Stomach (tissue), 9 donors: ENCODE results near the gene SERTAD2. TPM values are rescaled to one million over a fixed set of nuclear protein-coding genes. Genes with fewer than 3 reads are reported as not detected.

Experiments used
- DNase-seq, 2 donors: peaks; one replicate each; pipeline versions ENCODE4 v3.0.0 to v3.0.0-alpha.2; 2013 to 2019
- H3K27ac ChIP-seq, 5 donors: fragments of 200-600 bp in 4 of 5; sonication (generic) in 4 of 5; one replicate each; pipeline ENCODE4 v1.5.1; 2013 to 2019; ENCODE audit warnings: mild to moderate bottlenecking in 1 of 5, moderate library complexity in 1 of 5
- H3K27me3 ChIP-seq, 3 donors: fragments of 200-600 bp; sonication (generic); one replicate each; pipeline ENCODE4 v1.5.1; 2017 to 2019; ENCODE audit warnings: mixed run types in 1 of 3
- H3K36me3 ChIP-seq, 4 donors: fragments of 200-600 bp; sonication (generic); 1 replicate in 3 of 4; 2 replicates in 1 of 4; pipeline ENCODE4 v1.5.1; 2016 to 2019
- H3K4me1 ChIP-seq, 4 donors: fragments of 200-600 bp; sonication (generic); one replicate each; pipeline ENCODE4 v1.5.1; 2016 to 2019
- H3K4me3 ChIP-seq, 4 donors: fragments of 200-600 bp; sonication (generic) in 3 of 4; one replicate each; pipeline ENCODE4 v1.5.1; 2016 to 2019; ENCODE audit warnings: mild to moderate bottlenecking in 1 of 4
- H3K9me3 ChIP-seq, 4 donors: fragments of 200-600 bp; sonication (generic); one replicate each; pipeline ENCODE4 v1.5.1; 2016 to 2019
- CTCF ChIP-seq, 7 experiments: fragments of 450-650 bp in 4 of 7; fragments of 200-600 bp in 3 of 7; sonication (generic) in 3 of 7; IDR thresholded peaks; one replicate each; pipeline ENCODE4 v1.5.1; 2016 to 2019; ENCODE audit warnings: antibody characterized with exemption in 7 of 7, control low read depth in 2 of 7, mild to moderate bottlenecking in 1 of 7
- EP300 ChIP-seq: sonication (generic); formaldehyde crosslinking; IDR thresholded peaks from one replicate; pipeline ENCODE4 v1.6.1; 2017; ENCODE audit warnings: antibody characterized with exemption
- POLR2A ChIP-seq, 4 donors: fragments of 450-650 bp; IDR thresholded peaks; one replicate each; pipeline ENCODE4 v1.6.1; 2016; ENCODE audit warnings: antibody characterized with exemption in 4 of 4, control low read depth in 2 of 4, mild to moderate bottlenecking in 1 of 4, moderate library complexity in 1 of 4
- POLR2AphosphoS5 ChIP-seq, 3 donors: sonication (generic); formaldehyde crosslinking; IDR thresholded peaks; one replicate each; pipeline ENCODE4 v1.6.1; 2016; ENCODE audit warnings: antibody characterized with exemption in 3 of 3
- WGBS, 5 donors: extraction: QIAGEN DNeasy Blood & Tissue Kit in 3 of 5; methylation state at CpG; one replicate each; pipeline versions ENCODE4 v1.1.5 to v1.1.7; 2013 to 2018; 5-methylcytosine and 5-hydroxymethylcytosine counted together
- intact Hi-C: fragments of 100-400 bp; cut with DNase I; formaldehyde crosslinking; loops from one replicate; pipeline ENCODE4 v1.15.1; 2023; ENCODE audit warnings: low total_unique reads
- polyA plus RNA-seq, 3 donors: library from polyadenylated mRNA; stranded (reverse); fragments of 200-250 nt; gene quantifications; one replicate each; pipeline ENCODE4 v1.2.3, GENCODE V29; 2013
- total RNA-seq, 5 donors: library from RNA; depleted of rRNA; stranded (reverse); fragments of >200 nt; gene quantifications; one replicate each; pipeline versions ENCODE4 v1.1.0 to v1.2.3, GENCODE V29; 2014 to 2016
- donor health status: healthy with polysubstance abuse.
- donor health status: Bipolar disorder and iron deficiency.
- donor health status: healthy.

The SERTAD2 gene
- total and polyA plus RNA-seq, 8 donors = 2.0 to 11.9 (median 6.4) TPM

DNA sequence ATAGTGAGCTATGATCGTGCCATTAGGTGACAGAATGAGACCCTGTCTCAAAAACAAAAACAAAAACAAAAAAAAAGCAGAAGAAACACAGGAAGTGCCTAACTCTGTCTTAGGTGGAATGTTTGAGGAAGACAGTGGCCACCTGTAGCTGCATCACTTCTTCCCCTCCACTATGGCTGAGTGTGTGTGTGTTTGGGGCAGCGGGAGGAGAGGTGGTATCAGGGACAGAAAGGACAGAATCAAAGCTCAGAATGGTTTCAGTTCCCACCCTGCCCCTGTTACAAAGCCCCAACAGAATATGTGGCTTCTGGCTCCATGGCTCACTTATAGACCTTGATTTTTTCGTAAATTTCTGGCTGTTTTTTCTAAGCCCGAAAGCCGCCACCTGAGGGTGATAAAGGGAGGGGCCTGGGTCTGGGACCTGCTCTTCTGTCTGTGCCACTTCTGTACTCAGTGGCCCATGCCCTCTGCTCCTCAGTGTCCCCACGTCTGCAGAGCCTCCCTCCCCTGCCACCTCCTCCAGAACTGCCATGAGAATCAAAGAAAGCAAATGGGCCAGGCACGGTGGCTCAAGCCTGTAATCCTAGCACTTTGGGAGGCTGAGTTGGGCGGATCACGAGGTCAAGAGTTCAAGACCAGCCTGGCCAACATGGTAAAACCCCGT, 27.4 kb downstream of the SERTAD2 start:
- no peak for DNase-seq
- WGBS, 5 donors = 84 to 89% (median 87%) methylated on average over 10 of the region's 10 CpGs
- TF ChIP-seq POLR2AphosphoS5 (IDR thresholded peaks at IDR 0.05) (no peak), EP300 (no peak), CTCF (IDR thresholded peaks at IDR 0.05) (no peak), POLR2A (IDR thresholded peaks at IDR 0.05) (no peak)
- H3K27me3 ChIP-seq = no peaks in the 10 kb centered on the region
- H3K4me3 ChIP-seq = no peak overlapping the region
- intact Hi-C loops = no loop called here
- peaks cover 0 to 12% (median 8%) of the 10 kb centered on the region in 4 donors for H3K36me3 ChIP-seq
- H3K27ac ChIP-seq = peak overlapping the region in 1 of 5 donors; percentile 60
- peaks cover 0 to 34% (median 17%) of the 10 kb centered on the region in 4 donors for H3K4me1 ChIP-seq
- no peaks in the 10 kb centered on the region for H3K9me3 ChIP-seq

GRCh38 chr2:64625299-64626145, 28.2 kb downstream of the SERTAD2 start:
- H3K4me3 ChIP-seq = no peak overlapping the region
- H3K9me3 ChIP-seq = no peaks in the 10 kb centered on the region
- WGBS, 5 donors = 84 to 89% (median 85%) methylated on average over 7 of the region's 7 CpGs
- H3K4me1 ChIP-seq = peaks cover 0 to 34% (median 17%) of the 10 kb centered on the region in 4 donors
- no peak for TF ChIP-seq CTCF (IDR thresholded peaks at IDR 0.05)
- no peak for TF ChIP-seq EP300
- no peak for TF ChIP-seq POLR2AphosphoS5 (IDR thresholded peaks at IDR 0.05)
- TF ChIP-seq POLR2A (IDR thresholded peaks at IDR 0.05) = no peak
- H3K27ac ChIP-seq = no peak overlapping the region
- intact Hi-C loops = no loop called here
- peaks cover 0 to 4% (median under 1%) of the 10 kb centered on the region in 4 donors for H3K36me3 ChIP-seq
- no peaks in the 10 kb centered on the region for H3K27me3 ChIP-seq
- DNase-seq = no peak

DNA sequence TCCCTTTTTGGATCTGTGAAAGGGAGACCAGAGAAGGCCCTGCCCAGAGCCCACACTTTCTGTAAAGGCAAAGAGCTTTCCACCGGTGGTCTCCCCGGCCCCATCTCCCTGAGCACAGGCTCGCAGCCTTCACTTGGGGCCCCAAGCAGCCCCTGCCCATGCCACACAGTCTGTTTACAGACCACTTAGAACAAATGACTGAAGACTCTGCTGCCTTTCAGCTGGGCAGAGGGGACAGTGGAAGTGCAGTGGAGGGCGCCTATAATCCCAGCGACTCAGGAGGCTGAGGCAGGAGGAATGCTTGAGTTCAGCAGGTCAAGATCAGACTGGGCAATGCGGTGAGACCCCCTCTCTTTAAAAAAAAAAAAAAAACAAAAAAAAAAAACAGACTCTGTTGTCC, 28.9 kb downstream of the SERTAD2 start:
- H3K27ac ChIP-seq = no peak overlapping the region
- no peaks in the 10 kb centered on the region for H3K27me3 ChIP-seq
- no peak for DNase-seq
- H3K9me3 ChIP-seq = no peaks in the 10 kb centered on the region
- no peak for TF ChIP-seq POLR2A (IDR thresholded peaks at IDR 0.05)
- TF ChIP-seq EP300 = no peak
- no peak for TF ChIP-seq POLR2AphosphoS5 (IDR thresholded peaks at IDR 0.05)
- TF ChIP-seq CTCF (IDR thresholded peaks at IDR 0.05) = no peak
- H3K4me1 ChIP-seq = peaks cover 0 to 32% (median 17%) of the 10 kb centered on the region in 4 donors
- H3K4me3 ChIP-seq = no peak overlapping the region
- WGBS, 5 donors = 82 to 98% (median 90%) methylated on average over 6 of the region's 6 CpGs
- no peaks in the 10 kb centered on the region for H3K36me3 ChIP-seq
- intact Hi-C loops = no loop called here

DNA sequence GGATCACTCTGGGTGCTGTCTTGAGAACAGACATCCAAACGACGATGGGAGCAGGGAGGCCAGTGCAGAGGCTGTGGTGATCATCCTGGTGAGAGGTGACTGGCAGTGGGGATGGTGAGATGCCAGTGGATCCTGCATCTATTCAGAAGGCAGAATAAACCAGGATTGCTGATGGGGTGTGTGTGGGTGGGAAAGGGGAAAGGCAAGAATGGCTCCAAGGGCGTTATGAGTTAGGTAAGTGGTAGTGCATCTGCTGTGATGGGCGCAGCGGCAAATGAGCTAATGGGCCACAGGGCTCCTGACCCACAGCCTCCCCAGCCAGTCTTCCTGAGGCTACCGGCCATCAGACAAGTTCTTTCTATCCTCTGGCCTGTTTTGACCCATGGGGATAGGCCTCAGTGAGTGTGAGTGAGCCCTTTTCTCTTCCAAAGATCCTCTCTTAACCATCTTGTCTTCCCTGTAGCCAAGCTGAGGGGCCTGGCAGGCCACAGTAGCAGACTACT, 29.6 kb downstream of the SERTAD2 start:
- H3K27me3 ChIP-seq = no peaks in the 10 kb centered on the region
- TF ChIP-seq POLR2AphosphoS5 (IDR thresholded peaks at IDR 0.05) = no peak
- no peak for TF ChIP-seq CTCF (IDR thresholded peaks at IDR 0.05)
- TF ChIP-seq POLR2A (IDR thresholded peaks at IDR 0.05) = no peak
- no peak for TF ChIP-seq EP300
- intact Hi-C loops = no loop called here
- no peak overlapping the region for H3K4me3 ChIP-seq
- no peaks in the 10 kb centered on the region for H3K9me3 ChIP-seq
- no peak overlapping the region for H3K27ac ChIP-seq
- H3K4me1 ChIP-seq = peaks cover 0 to 25% (median 12%) of the 10 kb centered on the region in 4 donors
- peak in 1 of 2 donors; percentile 11 for DNase-seq
- WGBS, 5 donors = 87 to 96% (median 93%) methylated on average over 6 of the region's 6 CpGs
- H3K36me3 ChIP-seq = no peaks in the 10 kb centered on the region
